Bronchial epithelial cell (primary cell): Measurements from ENCODE around the gene HSPA4L. TPM values are rescaled to one million over a fixed set of nuclear protein-coding genes. Genes with fewer than 3 reads are reported as not detected.

Experiments
- DNase-seq: peaks from one replicate; pipeline ENCODE4 v3.0.0-alpha.2; 2010; ENCODE audit warnings: low read depth
- FAIRE-seq: peaks from 2 replicates; lab custom pipeline; 2011; peaks lifted over from hg19 to GRCh38; lab: Jason Lieb, UNC
- H3K27me3 ChIP-seq: 2 replicates; pipeline ENCODE4 v1.5.1; 2011; ENCODE audit warnings: low read length; ENCODE audit not compliant: control insufficient read depth, insufficient read depth
- H3K36me3 ChIP-seq: 2 replicates; pipeline ENCODE4 v1.5.1; 2011; ENCODE audit warnings: low read length; ENCODE audit not compliant: control insufficient read depth, insufficient read depth
- H3K4me3 ChIP-seq: 2 replicates; pipeline ENCODE4 v1.5.1; 2011; ENCODE audit warnings: mild to moderate bottlenecking, low read depth, low read length, control low read depth
- CTCF ChIP-seq: IDR thresholded peaks from 2 replicates; pipeline ENCODE4 v1.5.1; 2011; ENCODE audit warnings: mild to moderate bottlenecking, moderate library complexity, low read length, control low read depth, inconsistent platforms; ENCODE audit not compliant: insufficient read depth, severe bottlenecking
- total RNA-seq: library from RNA; depleted of rRNA; stranded (reverse); fragments of >200 nt; gene quantifications from 2 replicates; pipeline ENCODE4 v1.2.1, GENCODE V29; 2014

Gene HSPA4L
- total RNA-seq, 1 donor from 2014 or later = 12.4 TPM

- no peak for TF ChIP-seq CTCF
- peak; percentile 64 for FAIRE-seq
- Histone ChIP-seq H3K36me3 (no peaks in the 10 kb centered on the region), H3K4me3 (no peak overlapping the region), H3K27me3 (no peaks in the 10 kb centered on the region)
- DNase-seq = no peak
These were observed 61.8 kb downstream of the HSPA4L start for GRCh38 chr4:127843704-127844600.

- TF ChIP-seq CTCF = no peak
- no peak overlapping the region for H3K4me3 ChIP-seq
- no peaks in the 10 kb centered on the region for H3K36me3 ChIP-seq
- FAIRE-seq (no peak), DNase-seq (peak; percentile 22)
- H3K27me3 ChIP-seq = no peaks in the 10 kb centered on the region
These were observed 62.5 kb downstream of the HSPA4L start for GRCh38 chr4:127844601-127845116.

GRCh38 chr4:127846061-127846460, 63.9 kb downstream of the HSPA4L start:
- H3K27me3 ChIP-seq = no peaks in the 10 kb centered on the region
- FAIRE-seq (no peak), DNase-seq (no peak)
- TF ChIP-seq CTCF = no peak
- no peak overlapping the region for H3K4me3 ChIP-seq
- H3K36me3 ChIP-seq = no peaks in the 10 kb centered on the region

GRCh38 chr4:127846765-127847164, 64.6 kb downstream of the HSPA4L start:
- H3K27me3 ChIP-seq = no peaks in the 10 kb centered on the region
- FAIRE-seq (no peak), DNase-seq (no peak)
- no peak for TF ChIP-seq CTCF
- no peak overlapping the region for H3K4me3 ChIP-seq
- no peaks in the 10 kb centered on the region for H3K36me3 ChIP-seq

- FAIRE-seq (no peak), DNase-seq (no peak)
- no peaks in the 10 kb centered on the region for H3K36me3 ChIP-seq
- TF ChIP-seq CTCF = no peak
- H3K27me3 ChIP-seq = no peaks in the 10 kb centered on the region
- H3K4me3 ChIP-seq = no peak overlapping the region
These were observed 67.5 kb downstream of the HSPA4L start for GRCh38 chr4:127849505-127850234.
